Esophagus muscularis mucosa (tissue), 4 donors: ENCODE results near the gene BTAF1. TPM values are rescaled to one million over a fixed set of nuclear protein-coding genes. Genes with fewer than 3 reads are reported as not detected.

Experiments
- DNase-seq: peaks from one replicate; pipeline ENCODE4 v3.0.0-alpha.2; 2017; ENCODE audit errors: extremely low spot score
- H3K27ac ChIP-seq, 4 donors: fragments of 200-600 bp; sonication (generic); replicated peaks in 1 of 4; 1 replicate in 3 of 4; 2 replicates in 1 of 4; pipeline ENCODE4 v1.5.1; 2016 to 2019; ENCODE audit warnings: mild to moderate bottlenecking in 1 of 4
- H3K27me3 ChIP-seq, 4 donors: fragments of 200-600 bp; sonication (generic); one replicate each; pipeline versions ENCODE4 v1.5.1 to v1.6.0; 2016 to 2019
- H3K36me3 ChIP-seq, 4 donors: fragments of 200-600 bp; sonication (generic); one replicate each; pipeline ENCODE4 v1.5.1; 2016 to 2019
- H3K4me1 ChIP-seq, 4 donors: fragments of 200-600 bp; sonication (generic); one replicate each; pipeline ENCODE4 v1.5.1; 2016 to 2019
- H3K4me3 ChIP-seq, 4 donors: fragments of 200-600 bp; sonication (generic); 1 replicate in 2 of 4; 2 replicates in 2 of 4; pipeline ENCODE4 v1.5.1; 2016 to 2019; ENCODE audit warnings: mild to moderate bottlenecking in 4 of 4, moderate library complexity in 1 of 4
- H3K9me3 ChIP-seq, 4 donors: fragments of 200-600 bp; sonication (generic); 1 replicate in 3 of 4; 2 replicates in 1 of 4; pipeline ENCODE4 v1.5.1; 2016 to 2019
- EP300 ChIP-seq: sonication (generic); formaldehyde crosslinking; IDR thresholded peaks from one replicate; pipeline ENCODE4 v1.6.1; 2017; ENCODE audit warnings: antibody characterized with exemption
- POLR2A ChIP-seq: fragments of 450-650 bp; IDR thresholded peaks from one replicate; pipeline ENCODE4 v1.6.1; 2017; ENCODE audit warnings: antibody characterized with exemption, moderate library complexity, mild to moderate bottlenecking, low read depth
- POLR2AphosphoS5 ChIP-seq, 2 donors: sonication (generic); formaldehyde crosslinking; IDR thresholded peaks; one replicate each; pipeline ENCODE4 v1.6.1; 2017; ENCODE audit warnings: antibody characterized with exemption in 2 of 2
- WGBS: methylation state at CpG from one replicate; pipeline ENCODE4 v1.1.5; 2018; 5-methylcytosine and 5-hydroxymethylcytosine counted together
- intact Hi-C: fragments of 100-400 bp; cut with DNase I; formaldehyde crosslinking; loops from one replicate; pipeline ENCODE4 v1.15.1; 2023
- total RNA-seq, 4 donors: library from RNA; depleted of rRNA; stranded (reverse); fragments of >200 nt; gene quantifications; one replicate each; pipeline versions ENCODE4 v1.1.0 to v1.2.1, GENCODE V29; 2016
- TF ChIP-seq, protein P1 (sequence below), 3 experiments: fragments of 200-600 bp in 2 of 3; fragments of 450-650 bp in 1 of 3; sonication (generic) in 2 of 3; IDR thresholded peaks; one replicate each; pipeline ENCODE4 v1.5.1; 2017 to 2019; ENCODE audit warnings: antibody characterized with exemption in 3 of 3, mild to moderate bottlenecking in 2 of 3, moderate library complexity in 1 of 3

Gene BTAF1
- total RNA-seq, 4 donors from 2014 or later, result 20.7 to 48.6 (median 26.1) TPM

DNA sequence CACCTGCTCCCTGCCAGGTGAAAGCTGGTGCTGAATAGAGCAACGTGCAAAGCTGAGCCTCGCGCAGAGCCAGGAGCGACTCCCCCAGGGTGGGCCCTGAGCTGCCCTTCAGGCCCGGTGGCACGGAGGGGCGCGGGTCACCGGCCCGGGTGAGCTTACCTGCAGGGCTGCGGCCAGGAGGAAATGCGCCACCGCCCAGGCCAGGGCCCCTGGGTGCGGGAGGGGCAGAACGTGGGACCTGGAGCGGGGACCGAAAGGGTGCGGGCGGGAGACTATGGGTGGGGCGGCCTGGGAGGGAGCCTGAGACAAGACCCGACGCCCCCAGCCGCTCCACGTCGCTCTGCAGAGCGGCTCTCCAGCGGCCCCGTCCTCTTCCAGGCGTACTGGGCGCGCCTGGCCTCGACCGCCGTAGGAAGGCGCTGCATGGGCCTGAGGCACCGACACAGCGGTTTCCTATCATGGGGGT lies 122.1 kb downstream of the BTAF1 start:
- Histone ChIP-seq H3K4me1 (peaks cover 0 to under 1% (median 0%) of the 10 kb centered on the region in 4 donors), H3K4me3 (no peak overlapping the region), H3K27me3 (no peaks in the 10 kb centered on the region), H3K36me3 (peaks cover 0 to 12% (median 2%) of the 10 kb centered on the region in 4 donors), H3K9me3 (no peaks in the 10 kb centered on the region), H3K27ac (no peak overlapping the region)
- 56% methylated on average over 16 of the region's 37 CpGs for WGBS
- DNase-seq, result no peak
- intact Hi-C loops, result no loop called here
- TF ChIP-seq, protein P1, sequence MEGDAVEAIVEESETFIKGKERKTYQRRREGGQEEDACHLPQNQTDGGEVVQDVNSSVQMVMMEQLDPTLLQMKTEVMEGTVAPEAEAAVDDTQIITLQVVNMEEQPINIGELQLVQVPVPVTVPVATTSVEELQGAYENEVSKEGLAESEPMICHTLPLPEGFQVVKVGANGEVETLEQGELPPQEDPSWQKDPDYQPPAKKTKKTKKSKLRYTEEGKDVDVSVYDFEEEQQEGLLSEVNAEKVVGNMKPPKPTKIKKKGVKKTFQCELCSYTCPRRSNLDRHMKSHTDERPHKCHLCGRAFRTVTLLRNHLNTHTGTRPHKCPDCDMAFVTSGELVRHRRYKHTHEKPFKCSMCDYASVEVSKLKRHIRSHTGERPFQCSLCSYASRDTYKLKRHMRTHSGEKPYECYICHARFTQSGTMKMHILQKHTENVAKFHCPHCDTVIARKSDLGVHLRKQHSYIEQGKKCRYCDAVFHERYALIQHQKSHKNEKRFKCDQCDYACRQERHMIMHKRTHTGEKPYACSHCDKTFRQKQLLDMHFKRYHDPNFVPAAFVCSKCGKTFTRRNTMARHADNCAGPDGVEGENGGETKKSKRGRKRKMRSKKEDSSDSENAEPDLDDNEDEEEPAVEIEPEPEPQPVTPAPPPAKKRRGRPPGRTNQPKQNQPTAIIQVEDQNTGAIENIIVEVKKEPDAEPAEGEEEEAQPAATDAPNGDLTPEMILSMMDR (IDR thresholded peaks at IDR 0.05), result no peak
- TF ChIP-seq POLR2A (no peak), POLR2AphosphoS5 (IDR thresholded peaks at IDR 0.05) (no peak), EP300 (no peak)

DNA sequence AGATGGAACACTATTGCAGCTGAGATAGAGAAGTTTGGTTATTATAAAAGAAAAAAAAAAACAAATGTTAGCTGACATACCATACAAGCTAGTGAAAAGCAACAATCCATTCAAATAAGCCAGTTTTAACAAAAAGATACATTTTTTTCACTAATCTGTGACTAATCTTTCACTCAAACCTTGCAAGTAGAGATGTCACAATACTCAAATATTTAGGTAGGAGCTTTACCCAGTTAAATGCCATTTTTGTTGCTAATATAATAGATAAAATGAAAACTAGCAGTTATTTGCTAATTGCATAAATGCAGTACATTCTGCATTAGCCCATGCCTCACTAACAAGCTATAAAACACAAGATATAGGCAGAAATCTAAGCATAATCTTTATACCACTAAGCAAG lies 123.6 kb downstream of the BTAF1 start:
- Histone ChIP-seq H3K4me1 (no peaks in the 10 kb centered on the region), H3K27ac (no peak overlapping the region), H3K4me3 (no peak overlapping the region), H3K27me3 (no peaks in the 10 kb centered on the region), H3K36me3 (peaks cover 8 to 25% (median 9%) of the 10 kb centered on the region in 4 donors), H3K9me3 (no peaks in the 10 kb centered on the region)
- TF ChIP-seq POLR2A (no peak), POLR2AphosphoS5 (IDR thresholded peaks at IDR 0.05) (no peak), EP300 (no peak)
- TF ChIP-seq, protein P1 (IDR thresholded peaks at IDR 0.05), result no peak
- DNase-seq, result no peak
- intact Hi-C loops, result no loop called here

GRCh38 chr10:92052088-92052487 lies 128.5 kb downstream of the BTAF1 start:
- TF ChIP-seq POLR2A (no peak), POLR2AphosphoS5 (IDR thresholded peaks at IDR 0.05) (no peak), EP300 (no peak)
- TF ChIP-seq, protein P1 (IDR thresholded peaks at IDR 0.05), result no peak
- Histone ChIP-seq H3K4me3 (no peak overlapping the region), H3K9me3 (no peaks in the 10 kb centered on the region), H3K4me1 (no peaks in the 10 kb centered on the region), H3K27ac (no peak overlapping the region), H3K27me3 (no peaks in the 10 kb centered on the region), H3K36me3 (peaks cover 8 to 44% (median 19%) of the 10 kb centered on the region in 4 donors)
- DNase-seq, result no peak
- intact Hi-C loops, result no loop called here
- WGBS, result 85% methylated on average over 18 of the region's 18 CpGs

DNA sequence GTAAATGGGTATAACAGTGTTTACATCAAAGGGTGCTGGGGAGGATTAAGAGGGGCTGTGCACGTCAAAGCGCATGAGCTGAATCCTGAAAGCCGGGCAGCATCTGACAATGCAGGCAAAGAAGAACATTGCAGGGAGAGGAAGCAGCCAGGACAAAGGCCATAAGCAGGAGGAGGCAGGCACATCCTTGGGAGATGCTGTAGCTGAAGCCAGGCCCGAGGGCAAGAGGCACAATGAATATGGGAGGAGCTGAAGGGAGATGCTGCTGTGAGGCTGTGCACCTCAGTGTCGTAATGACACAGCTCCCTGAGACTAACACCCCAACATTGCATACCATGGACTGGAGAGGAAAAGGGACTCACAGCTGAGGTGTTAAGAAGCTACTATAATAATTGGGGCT lies 129.2 kb downstream of the BTAF1 start:
- no peaks in the 10 kb centered on the region for H3K27me3 ChIP-seq
- no peaks in the 10 kb centered on the region for H3K9me3 ChIP-seq
- no peak for DNase-seq
- no peak for TF ChIP-seq EP300
- TF ChIP-seq, protein P1 (IDR thresholded peaks at IDR 0.05), result no peak
- no peak for TF ChIP-seq POLR2AphosphoS5 (IDR thresholded peaks at IDR 0.05)
- TF ChIP-seq POLR2A, result no peak
- H3K36me3 ChIP-seq, result peaks cover 8 to 48% (median 22%) of the 10 kb centered on the region in 4 donors
- intact Hi-C loops, result no loop called here
- no peaks in the 10 kb centered on the region for H3K4me1 ChIP-seq
- 79% methylated on average over 5 of the region's 5 CpGs for WGBS
- H3K4me3 ChIP-seq, result no peak overlapping the region
- no peak overlapping the region for H3K27ac ChIP-seq

GRCh38 chr10:92054807-92055206 lies 131.2 kb downstream of the BTAF1 start:
- H3K27me3 ChIP-seq, result no peaks in the 10 kb centered on the region
- no peaks in the 10 kb centered on the region for H3K9me3 ChIP-seq
- no peak overlapping the region for H3K4me3 ChIP-seq
- H3K27ac ChIP-seq, result no peak overlapping the region
- H3K4me1 ChIP-seq, result no peaks in the 10 kb centered on the region
- peaks cover 8 to 45% (median 22%) of the 10 kb centered on the region in 4 donors for H3K36me3 ChIP-seq
- DNase-seq, result no peak
- TF ChIP-seq, protein P1 (IDR thresholded peaks at IDR 0.05), result no peak
- TF ChIP-seq EP300, result no peak
- no peak for TF ChIP-seq POLR2A
- TF ChIP-seq POLR2AphosphoS5 (IDR thresholded peaks at IDR 0.05), result no peak
- intact Hi-C loops, result no loop called here
